ENCODE results near the gene OLFML1. TPM values are rescaled to one million over a fixed set of nuclear protein-coding genes. Genes with fewer than 3 reads are reported as not detected.

OLFML1 gene
- total RNA-seq, 1 donor from 2014 or later: not detected

DNA sequence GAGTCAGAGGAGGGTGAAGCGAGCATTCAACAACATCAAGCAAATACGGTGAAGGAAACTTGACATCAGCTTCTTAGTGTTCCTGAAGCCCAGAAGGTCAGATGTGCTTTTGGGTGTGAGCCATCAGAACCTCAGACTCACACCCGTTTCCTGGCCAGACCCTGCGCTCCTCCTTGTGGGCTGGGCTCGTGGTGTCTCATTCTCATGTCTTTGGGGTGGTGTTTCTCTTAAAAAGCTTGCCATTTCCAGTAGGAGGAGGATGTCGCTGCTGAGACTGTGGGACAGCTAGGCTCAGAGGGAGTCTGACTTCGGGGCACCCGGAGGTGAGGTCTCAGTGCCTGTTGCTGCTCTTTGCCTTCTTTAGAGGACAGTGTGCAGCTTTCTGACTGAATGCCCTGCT is 52.7 kb downstream of the OLFML1 start:
- TF ChIP-seq, protein P1, sequence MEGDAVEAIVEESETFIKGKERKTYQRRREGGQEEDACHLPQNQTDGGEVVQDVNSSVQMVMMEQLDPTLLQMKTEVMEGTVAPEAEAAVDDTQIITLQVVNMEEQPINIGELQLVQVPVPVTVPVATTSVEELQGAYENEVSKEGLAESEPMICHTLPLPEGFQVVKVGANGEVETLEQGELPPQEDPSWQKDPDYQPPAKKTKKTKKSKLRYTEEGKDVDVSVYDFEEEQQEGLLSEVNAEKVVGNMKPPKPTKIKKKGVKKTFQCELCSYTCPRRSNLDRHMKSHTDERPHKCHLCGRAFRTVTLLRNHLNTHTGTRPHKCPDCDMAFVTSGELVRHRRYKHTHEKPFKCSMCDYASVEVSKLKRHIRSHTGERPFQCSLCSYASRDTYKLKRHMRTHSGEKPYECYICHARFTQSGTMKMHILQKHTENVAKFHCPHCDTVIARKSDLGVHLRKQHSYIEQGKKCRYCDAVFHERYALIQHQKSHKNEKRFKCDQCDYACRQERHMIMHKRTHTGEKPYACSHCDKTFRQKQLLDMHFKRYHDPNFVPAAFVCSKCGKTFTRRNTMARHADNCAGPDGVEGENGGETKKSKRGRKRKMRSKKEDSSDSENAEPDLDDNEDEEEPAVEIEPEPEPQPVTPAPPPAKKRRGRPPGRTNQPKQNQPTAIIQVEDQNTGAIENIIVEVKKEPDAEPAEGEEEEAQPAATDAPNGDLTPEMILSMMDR (IDR thresholded peaks at IDR 0.05; ENCODE audit: partially characterized antibody, unreplicated experiment): no peak
- no peaks in the 10 kb centered on the region for H3K4me1 Mint-ChIP-seq (ENCODE audit: low read depth, unreplicated experiment)
- H3K9me3 Mint-ChIP-seq (ENCODE audit: unreplicated experiment): peaks cover 2% of the 10 kb centered on the region
- no peak overlapping the region for H3K27ac Mint-ChIP-seq (ENCODE audit: unreplicated experiment)
- DNase-seq: no peak
- peaks cover 7% of the 10 kb centered on the region for H3K27me3 Mint-ChIP-seq (ENCODE audit: unreplicated experiment)
- H3K4me3 Mint-ChIP-seq (ENCODE audit: unreplicated experiment): no peak overlapping the region
- no peaks in the 10 kb centered on the region for H3K36me3 Mint-ChIP-seq (ENCODE audit: unreplicated experiment)

DNA sequence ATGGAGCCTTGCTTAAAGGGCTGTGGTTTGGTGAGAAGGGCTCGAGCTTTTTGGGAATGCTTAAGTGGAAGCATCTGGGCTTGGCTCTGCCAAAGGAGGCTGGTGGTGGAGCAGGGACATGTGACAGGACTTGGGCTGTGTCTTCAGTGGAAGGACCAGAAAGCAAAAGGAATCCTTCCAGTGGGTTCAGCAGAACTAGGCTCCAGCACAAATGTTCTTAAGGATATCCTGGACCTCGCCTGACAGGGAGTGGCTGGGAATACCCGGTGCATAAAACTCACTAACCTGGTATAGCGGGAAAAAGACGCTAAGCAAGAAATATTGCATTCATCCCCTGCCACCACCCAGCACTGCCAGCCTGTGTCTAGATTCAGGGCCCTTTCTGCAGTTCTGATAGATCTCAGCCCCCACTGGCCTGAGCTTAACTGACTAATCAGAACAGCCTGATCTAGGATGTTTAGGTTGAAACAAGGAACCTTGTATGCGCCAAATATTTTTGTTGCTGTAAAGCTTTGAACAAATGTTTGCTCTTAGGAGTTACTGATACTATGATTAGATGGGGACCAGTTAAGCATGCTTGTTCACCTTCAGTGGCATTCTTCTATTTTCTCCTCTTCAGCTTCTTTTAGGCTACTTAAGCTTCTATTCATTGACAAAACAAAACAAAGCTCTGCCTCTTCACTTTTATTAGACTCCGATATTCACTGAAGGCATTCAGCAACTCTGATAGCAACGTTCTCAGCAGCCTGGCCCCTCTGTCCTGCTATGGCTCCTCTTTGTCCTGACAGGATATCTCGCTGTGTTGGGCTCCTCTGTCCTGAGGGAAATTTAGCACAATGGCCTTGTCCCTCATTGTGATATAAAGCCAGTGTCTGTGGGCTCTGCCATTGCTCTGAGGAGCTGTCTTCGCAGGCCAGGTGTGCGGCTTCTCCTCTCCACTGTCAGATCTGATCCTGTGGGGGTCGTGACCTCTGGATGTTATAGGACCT is 53.5 kb downstream of the OLFML1 start:
- H3K27ac Mint-ChIP-seq (ENCODE audit: unreplicated experiment): no peak overlapping the region
- no peak for DNase-seq
- no peaks in the 10 kb centered on the region for H3K36me3 Mint-ChIP-seq (ENCODE audit: unreplicated experiment)
- H3K4me1 Mint-ChIP-seq (ENCODE audit: low read depth, unreplicated experiment): no peaks in the 10 kb centered on the region
- H3K4me3 Mint-ChIP-seq (ENCODE audit: unreplicated experiment): no peak overlapping the region
- peaks cover 7% of the 10 kb centered on the region for H3K27me3 Mint-ChIP-seq (ENCODE audit: unreplicated experiment)
- peaks cover 2% of the 10 kb centered on the region for H3K9me3 Mint-ChIP-seq (ENCODE audit: unreplicated experiment)
- TF ChIP-seq, protein P1 (IDR thresholded peaks at IDR 0.05; ENCODE audit: partially characterized antibody, unreplicated experiment): no peak

DNA sequence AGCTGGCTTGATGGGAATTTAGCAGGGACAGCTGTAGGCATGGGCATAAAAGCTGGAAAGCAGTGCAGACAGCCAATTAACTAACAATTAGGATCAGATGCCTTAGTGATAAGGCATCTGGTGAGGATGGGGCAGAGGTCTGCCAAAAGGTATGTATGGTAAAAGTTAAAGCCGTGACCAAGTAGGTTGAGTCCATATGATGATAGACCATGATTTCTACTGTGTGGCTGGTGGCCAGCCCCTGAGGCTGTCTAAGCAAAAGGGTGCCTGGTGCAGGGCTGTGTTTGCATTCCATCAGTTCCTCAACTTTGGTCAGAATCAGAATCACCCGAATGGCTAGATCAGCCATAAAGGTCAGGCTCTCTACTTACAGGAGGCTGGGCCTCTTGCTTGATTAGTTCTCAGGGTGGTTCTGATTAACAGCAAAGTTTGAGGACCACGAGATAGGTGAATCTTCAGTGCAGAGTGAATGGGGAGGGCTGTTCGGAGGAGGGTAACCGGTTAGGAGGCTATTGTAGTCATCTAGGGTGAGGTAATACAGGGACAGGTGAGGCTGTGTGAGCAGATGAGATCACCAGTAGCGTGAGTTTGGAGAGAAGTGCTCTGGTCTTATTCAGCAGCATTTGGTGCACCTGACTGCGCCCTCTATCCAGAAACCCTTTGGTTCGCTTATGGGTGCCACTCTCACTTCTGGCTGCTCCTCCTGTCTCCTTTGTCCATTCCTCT is 55.7 kb downstream of the OLFML1 start:
- no peak for DNase-seq
- no peaks in the 10 kb centered on the region for H3K4me1 Mint-ChIP-seq (ENCODE audit: low read depth, unreplicated experiment)
- TF ChIP-seq, protein P1 (IDR thresholded peaks at IDR 0.05; ENCODE audit: partially characterized antibody, unreplicated experiment): no peak
- H3K9me3 Mint-ChIP-seq (ENCODE audit: unreplicated experiment): peaks cover 2% of the 10 kb centered on the region
- no peaks in the 10 kb centered on the region for H3K36me3 Mint-ChIP-seq (ENCODE audit: unreplicated experiment)
- peaks cover 7% of the 10 kb centered on the region for H3K27me3 Mint-ChIP-seq (ENCODE audit: unreplicated experiment)
- no peak overlapping the region for H3K27ac Mint-ChIP-seq (ENCODE audit: unreplicated experiment)
- no peak overlapping the region for H3K4me3 Mint-ChIP-seq (ENCODE audit: unreplicated experiment)

DNA sequence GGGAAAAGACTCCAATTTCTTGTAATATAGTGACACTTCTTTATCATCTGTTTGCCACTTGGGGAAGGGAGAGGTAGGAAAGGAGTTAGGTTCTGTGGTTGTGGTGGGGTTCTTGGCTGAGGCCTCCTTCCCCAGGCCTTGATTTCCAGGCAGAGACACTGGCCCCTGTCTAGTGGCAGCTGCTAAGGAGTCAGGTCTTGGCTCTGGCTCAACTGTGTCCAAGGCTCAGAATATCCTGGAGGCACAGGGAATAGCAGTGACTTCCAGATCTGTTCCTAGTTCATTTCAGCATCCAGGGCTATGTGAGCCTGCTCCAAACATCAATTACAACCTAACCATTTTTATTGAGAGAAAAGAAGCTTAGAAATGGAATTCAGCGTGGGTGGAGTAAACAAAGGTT is 58.0 kb downstream of the OLFML1 start:
- no peak overlapping the region for H3K27ac Mint-ChIP-seq (ENCODE audit: unreplicated experiment)
- no peak for DNase-seq
- H3K27me3 Mint-ChIP-seq (ENCODE audit: unreplicated experiment): peaks cover 4% of the 10 kb centered on the region
- H3K9me3 Mint-ChIP-seq (ENCODE audit: unreplicated experiment): peaks cover 2% of the 10 kb centered on the region
- H3K4me3 Mint-ChIP-seq (ENCODE audit: unreplicated experiment): no peak overlapping the region
- TF ChIP-seq, protein P1 (IDR thresholded peaks at IDR 0.05; ENCODE audit: partially characterized antibody, unreplicated experiment): no peak
- no peaks in the 10 kb centered on the region for H3K4me1 Mint-ChIP-seq (ENCODE audit: low read depth, unreplicated experiment)
- H3K36me3 Mint-ChIP-seq (ENCODE audit: unreplicated experiment): no peaks in the 10 kb centered on the region

Measured in glutamatergic neuron (in vitro differentiated cells).